T-helper 2 cell treated with Interferon-gamma antibody and Interleukin-4, amounts not matched to agents 100 ng/mL and 5 ng/mL, for 36 hours (primary cell): ENCODE measurements around the gene TMEM135. TPM values are rescaled to one million over a fixed set of nuclear protein-coding genes. Genes with fewer than 3 reads are reported as not detected.

Source experiments
- intact Hi-C: fragments of 100-400 bp; cut with micrococcal nuclease; formaldehyde crosslinking; loops from one replicate; pipeline ENCODE4 v1.15.1; 2023
- total RNA-seq: library from RNA; stranded (reverse); gene quantifications from 2 replicates; pipeline ENCODE4 v1.2.3, GENCODE V29; 2022

TMEM135 gene
- total RNA-seq, 1 donor from 2014 or later, result 28.4 TPM

DNA sequence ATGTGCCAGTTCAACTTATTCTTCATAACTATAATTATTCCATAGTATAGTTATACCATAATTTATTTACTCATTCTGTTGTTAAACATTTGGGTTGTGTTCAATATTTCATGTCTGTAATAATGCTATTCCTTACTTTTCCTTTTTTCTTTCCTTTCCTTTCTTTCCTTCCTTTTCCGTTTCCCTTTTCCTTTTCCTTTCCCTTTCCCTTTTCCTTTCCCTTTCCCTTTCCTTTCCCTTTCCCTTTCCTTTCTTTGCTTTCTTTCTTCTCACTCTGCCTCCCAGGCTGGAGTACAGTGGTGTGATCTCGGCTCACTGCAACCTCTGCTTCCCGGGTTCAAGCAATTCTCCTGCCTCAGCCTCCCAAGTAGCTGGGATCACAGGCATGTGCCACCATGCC is 151.2 kb downstream of the TMEM135 start:
- intact Hi-C loops, result loop anchor here (5.0 kb wide), 1 partner anchor 152 kb away; the partner anchor contains the start of gene TMEM135

DNA sequence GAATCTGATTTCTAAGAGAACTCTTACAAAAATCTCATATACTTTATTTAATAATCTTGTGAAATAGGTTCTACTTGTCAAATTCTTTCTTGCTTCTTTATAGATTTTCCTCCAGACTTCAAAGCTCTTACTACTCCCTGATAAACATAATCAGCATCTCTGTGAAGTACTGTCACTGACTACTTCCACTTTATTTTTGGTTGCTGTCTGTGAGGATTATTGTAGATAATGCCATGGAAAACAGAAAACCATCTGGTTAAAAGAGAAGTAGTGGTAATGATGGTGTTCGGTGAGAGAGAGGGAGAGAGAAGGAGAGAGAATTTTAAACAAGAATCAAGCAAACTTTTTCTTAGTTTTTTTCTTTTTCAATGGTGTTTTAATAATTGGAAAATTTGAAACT is 152.3 kb downstream of the TMEM135 start:
- intact Hi-C loops, result no loop called here

- intact Hi-C loops, result no loop called here
Observed at GRCh38 chr11:87193756-87194470, 156.2 kb downstream of the TMEM135 start.

GRCh38 chr11:87194985-87195820 is 157.5 kb downstream of the TMEM135 start:
- intact Hi-C loops, result no loop called here

DNA sequence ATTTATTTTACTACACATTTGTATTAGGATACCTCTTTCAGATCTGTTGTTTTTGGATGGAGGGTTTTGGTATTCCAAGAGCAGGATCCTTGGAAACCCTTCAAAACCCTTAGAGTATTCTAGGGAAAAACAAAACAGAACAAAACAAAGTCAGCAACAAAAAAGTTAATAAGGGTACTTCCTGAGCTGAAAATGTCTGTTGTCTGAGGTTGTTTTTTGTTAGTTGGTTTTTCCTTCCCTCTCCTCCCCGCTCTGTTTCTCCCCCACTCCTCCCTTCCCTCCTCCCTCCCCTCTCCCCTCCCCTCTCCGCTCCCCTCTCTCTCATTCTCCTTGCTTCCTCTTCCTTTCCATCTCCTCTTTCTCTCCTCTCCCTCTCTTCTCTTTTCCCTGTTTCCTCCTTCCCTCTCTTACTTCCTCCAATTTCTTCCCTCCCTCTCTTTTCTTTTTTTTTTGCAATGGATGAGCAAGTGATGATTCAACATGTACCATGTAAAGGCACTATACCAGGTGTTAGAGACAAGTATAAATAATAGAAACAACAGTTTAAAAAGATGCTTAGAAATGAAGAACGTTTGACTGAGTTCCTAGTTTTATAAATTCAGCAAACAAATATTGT is 160.6 kb downstream of the TMEM135 start:
- intact Hi-C loops, result no loop called here

DNA sequence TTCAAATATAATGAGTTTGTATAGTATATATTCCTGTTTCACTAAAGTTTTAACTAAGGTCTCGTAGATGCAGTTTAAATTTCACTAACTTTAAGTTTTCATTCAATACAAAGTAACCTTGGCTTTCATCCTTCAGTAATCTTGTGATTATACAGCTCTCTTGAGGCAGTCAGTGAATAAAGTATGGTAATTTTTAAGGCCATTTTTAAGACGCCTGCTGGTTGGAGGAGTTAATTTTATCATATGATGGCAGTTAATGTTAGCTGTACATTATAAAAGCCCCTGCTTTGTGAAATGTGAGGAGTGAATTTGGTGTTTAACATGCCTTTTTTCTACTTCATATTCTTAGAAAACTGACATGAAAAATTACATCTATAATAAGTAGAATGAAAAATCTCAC is 163.6 kb downstream of the TMEM135 start:
- intact Hi-C loops, result no loop called here

- intact Hi-C loops, result no loop called here
Observed at GRCh38 chr11:87203907-87204602, 166.3 kb downstream of the TMEM135 start.

- intact Hi-C loops, result loop anchor here (2.0 kb wide), 1 partner anchor 132 kb away; no protein-coding TSS in a partner anchor
Observed at GRCh38 chr11:87212891-87213290, 175.2 kb downstream of the TMEM135 start.

DNA sequence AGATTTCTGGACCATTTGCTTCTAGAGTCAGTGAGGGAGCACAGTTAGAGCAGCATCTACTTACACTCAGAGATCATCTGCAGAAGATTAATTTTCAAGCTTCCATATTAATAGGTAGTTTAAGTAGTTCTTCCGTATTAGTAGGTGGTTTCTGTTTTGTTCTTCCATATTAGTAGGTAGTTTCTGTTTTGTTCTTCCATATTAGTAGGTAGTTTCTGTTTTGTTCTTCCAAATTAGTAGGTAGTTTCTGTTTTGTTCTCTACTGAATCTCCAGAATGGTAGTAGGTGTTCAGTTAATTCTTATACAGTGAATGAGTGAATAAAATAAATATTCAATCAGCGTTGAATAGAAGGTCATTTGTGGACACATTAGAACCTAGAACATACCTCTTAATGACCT is 175.7 kb downstream of the TMEM135 start:
- intact Hi-C loops, result loop anchor here (2.0 kb wide), 1 partner anchor 133 kb away; no protein-coding TSS in a partner anchor

GRCh38 chr11:87215236-87215635 is 177.5 kb downstream of the TMEM135 start:
- intact Hi-C loops, result no loop called here

DNA sequence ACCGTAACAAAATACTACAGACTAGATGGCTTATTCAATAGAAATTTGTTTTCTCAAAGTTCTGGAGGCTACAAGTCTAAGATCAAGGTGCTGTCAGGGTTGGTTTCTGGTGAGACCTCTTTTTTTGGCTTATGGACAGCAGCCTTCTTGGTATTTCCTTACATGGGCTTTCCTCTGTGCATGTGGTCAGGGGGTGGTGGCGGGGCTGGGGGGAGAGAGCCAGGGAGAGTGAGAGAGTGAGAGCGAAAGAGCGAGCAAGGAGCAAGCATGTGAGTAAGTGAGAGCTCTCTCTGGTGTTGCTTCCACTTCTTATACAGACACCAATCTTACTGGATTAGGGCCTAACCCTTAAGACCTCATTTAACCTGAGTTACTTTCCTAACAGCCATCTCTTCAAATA is 181.5 kb downstream of the TMEM135 start:
- intact Hi-C loops, result no loop called here

DNA sequence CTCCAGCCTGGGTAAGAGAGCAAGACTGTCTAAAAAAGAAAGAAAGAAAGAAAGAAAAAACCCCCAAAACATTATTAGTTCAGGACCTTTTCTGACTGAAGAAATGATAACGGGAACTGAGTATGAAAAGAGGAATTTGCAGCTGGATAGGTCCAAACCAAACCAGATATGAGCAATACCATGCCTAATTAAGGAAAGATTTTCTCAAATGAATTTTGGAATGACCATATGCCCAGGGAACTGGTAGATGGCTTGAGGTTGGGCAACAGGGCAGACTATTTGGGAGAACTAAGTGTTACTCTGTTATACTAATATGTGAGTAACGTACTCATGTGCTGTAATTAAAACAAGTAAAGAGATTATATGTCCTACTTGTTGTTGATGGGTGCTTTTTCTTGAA is 186.1 kb downstream of the TMEM135 start:
- intact Hi-C loops, result no loop called here

- intact Hi-C loops, result no loop called here
Observed at GRCh38 chr11:87224486-87224885, 186.8 kb downstream of the TMEM135 start.

- intact Hi-C loops, result no loop called here
Observed at GRCh38 chr11:87228820-87229219, 191.1 kb downstream of the TMEM135 start.

GRCh38 chr11:87230995-87231394 is 193.3 kb downstream of the TMEM135 start:
- intact Hi-C loops, result no loop called here

DNA sequence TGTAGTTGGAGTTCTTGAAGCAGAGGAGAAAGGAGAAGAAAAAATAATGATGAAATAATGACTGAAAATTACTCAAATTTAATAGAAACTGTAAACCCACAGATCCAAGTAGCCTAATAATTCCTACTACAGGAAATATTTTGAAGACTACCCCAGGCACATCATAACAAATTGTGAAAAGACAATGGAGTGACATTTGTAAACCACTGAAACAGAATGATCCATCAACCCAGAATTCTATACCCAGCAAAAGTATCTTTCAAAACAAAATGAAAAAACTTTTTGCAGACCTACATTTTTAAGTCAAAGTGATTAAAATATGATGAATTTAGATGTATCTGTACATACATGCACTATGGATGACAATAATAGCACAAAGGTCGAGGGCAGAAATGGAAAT is 194.6 kb downstream of the TMEM135 start:
- intact Hi-C loops, result no loop called here

DNA sequence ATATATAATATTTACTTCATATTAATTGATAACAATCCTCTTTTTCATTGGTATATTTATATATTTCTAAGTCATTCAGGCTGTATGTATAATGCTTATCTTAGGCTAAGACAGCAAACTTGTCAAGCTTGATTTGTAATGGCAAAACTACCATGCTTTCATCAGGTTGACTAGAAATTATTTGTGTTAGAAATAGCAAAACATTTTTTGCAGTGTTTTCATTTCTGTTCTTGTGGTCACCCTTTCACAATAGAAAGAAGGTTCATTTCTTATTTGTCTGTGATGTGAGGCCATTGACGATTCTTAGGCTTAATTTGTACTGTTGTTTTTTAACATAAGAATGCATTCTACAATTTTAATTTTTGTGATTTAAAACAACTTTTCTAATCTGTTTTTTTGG is 197.6 kb downstream of the TMEM135 start:
- intact Hi-C loops, result no loop called here

GRCh38 chr11:87236368-87236767 is 198.6 kb downstream of the TMEM135 start:
- intact Hi-C loops, result no loop called here

GRCh38 chr11:87239001-87239400 is 201.3 kb downstream of the TMEM135 start:
- intact Hi-C loops, result no loop called here

- intact Hi-C loops, result no loop called here
Observed at GRCh38 chr11:87239531-87239930, 201.8 kb downstream of the TMEM135 start.

GRCh38 chr11:87251560-87251959 is 213.8 kb downstream of the TMEM135 start:
- intact Hi-C loops, result no loop called here
